Activated CD4-positive, alpha-beta T cell treated with anti-CD3 and anti-CD28 coated beads for 1 hour (primary cell): ENCODE results near the gene SPATA1.

Source experiments
- DNase-seq: peaks from one replicate; pipeline ENCODE4 v3.0.0-alpha.2; 2020

SPATA1 gene

GRCh38 chr1:84597011-84597410 is 90.8 kb downstream of the SPATA1 start:
- DNase-seq: no peak

GRCh38 chr1:84598418-84598817 is 92.2 kb downstream of the SPATA1 start:
- DNase-seq: no peak

DNA sequence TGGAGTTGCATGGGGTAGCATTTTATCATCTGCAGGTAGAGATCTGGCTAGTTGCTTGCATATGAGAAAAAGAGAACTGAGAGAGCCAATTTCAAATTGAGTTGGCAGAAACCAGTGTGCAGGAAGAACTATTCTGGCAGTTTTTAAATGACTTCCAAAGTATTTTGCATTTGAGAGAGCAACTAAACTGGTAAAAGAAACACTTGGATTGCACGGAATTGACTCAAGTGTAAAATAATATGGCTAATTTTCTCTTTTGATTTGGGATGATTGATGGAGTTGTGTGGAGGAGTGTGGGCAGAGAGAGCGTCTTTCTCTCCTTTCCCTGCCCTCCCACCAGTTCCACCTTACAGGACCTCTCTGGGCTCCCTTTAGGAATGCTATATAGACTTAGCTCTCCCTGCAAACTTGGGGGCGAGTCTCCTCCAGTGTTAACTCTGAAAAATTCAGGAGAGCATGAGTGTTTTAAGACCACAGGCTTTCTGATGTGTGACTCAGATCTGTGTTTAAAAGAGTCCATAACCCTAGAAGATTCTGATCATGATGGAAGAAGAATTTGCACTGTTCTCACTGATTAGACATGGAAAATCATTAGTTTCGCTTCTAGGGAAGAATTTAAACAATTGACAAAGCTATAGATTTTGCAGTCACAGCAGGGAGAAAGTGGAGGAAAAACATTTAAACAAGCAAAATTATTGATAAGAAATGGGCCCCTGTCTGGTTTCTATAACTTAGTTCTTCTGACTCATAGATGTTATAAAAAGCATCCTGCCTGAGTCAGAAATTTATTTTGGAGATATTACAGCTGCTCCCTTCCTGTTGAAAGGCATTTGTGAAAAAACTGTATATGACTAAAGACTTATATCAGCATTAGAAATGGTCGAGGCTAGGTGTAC is 92.9 kb downstream of the SPATA1 start:
- no peak for DNase-seq

DNA sequence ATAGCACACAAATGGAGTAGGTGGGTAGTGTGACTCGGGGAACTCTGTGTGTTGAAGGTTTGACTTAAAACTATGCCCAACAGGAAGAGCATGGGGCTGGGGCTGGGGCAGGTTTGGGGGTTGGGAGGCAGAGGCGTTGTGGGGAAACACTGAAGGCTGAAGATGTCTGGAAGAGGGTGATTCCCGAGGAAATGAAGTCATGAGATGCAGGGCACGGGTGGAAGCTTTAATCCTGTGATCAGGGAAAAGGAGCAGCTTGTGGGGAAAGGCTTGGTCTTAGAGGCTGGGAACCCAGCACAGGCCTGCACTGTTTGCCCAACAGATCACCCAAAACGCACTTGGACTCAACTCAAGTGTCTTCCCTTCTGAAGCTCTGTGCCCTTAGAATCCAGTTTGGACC is 94.6 kb downstream of the SPATA1 start:
- no peak for DNase-seq

- DNase-seq: no peak
Observed at GRCh38 chr1:84603223-84603622, 97.0 kb downstream of the SPATA1 start.

DNA sequence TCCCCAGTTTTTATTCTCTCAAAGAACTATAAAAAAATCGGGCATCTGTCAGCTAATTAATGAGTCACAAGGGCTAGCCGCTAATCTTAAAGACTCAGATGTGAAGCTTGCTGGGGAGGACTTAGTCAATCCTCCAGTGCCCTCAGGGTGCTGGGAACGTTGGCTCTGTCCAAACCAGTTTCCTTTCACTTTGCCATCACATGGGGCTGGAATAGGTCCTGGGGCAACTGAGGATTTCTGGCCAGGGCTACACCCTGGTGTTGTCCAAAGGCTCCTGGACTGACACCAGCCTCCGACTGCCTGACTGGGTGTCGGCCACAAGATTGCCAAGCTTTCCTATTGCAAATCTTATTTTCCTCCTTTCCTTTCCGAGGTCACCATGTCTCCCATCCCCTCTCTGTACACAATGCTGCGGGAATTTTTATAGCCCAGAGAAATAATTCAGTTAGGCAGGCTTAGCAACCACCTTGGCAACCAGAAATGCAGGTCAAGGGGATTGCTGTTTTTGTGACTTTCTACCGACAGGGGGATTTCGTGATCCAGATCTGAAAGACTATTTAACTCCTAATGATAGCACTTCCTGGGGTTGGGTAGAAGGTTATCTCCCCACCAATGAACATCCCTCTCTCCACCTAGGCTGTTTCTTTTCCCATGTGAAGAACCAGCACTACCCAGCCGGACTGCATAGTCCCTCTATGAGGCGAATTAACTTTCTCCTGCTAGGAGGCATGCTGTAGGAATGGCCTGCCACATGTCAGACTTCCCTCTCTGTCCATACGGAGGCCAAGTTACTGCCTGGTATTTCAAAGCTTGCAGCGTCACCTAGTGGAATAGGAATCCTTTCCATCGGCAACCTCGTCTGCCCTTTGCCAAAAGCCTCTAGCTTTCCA is 98.0 kb downstream of the SPATA1 start:
- DNase-seq: no peak

DNA sequence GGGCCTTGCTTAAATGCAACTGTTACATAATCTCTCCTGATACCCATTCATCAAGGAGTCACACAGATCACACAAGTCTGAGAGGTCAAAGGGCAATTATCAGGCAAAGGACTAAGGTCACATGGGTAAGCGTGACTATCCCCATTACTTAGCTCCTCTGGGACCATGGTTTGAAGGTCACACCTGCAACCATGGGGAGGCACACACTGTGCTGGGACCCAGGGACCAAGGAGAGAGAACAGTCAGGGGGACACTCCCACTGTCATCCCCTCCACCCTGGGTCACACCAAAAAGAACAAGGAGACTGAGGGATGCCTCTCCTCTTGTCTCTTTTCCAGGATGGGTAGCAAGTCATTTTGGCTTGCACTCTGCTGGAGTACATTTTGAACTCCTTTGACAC is 99.0 kb downstream of the SPATA1 start:
- no peak for DNase-seq

DNA sequence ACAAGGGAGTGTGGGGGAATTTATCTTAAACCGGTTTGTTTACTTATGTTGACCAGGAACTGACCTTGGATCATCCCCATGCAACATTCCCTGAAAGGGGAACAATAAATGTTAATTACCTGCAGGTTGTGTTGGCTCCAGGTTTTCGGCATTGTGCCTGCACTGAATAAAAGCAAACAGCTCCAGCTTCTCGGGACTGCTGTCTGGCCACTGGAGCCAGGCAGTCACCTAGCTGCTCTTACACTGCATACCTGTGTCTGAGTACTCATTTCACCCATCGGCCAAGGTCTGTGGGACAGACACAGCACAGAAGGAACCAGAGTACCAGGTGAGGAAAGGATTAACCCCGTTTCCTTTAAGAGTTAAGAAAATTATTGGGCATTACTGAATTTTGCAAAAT is 100.8 kb downstream of the SPATA1 start:
- no peak for DNase-seq

DNA sequence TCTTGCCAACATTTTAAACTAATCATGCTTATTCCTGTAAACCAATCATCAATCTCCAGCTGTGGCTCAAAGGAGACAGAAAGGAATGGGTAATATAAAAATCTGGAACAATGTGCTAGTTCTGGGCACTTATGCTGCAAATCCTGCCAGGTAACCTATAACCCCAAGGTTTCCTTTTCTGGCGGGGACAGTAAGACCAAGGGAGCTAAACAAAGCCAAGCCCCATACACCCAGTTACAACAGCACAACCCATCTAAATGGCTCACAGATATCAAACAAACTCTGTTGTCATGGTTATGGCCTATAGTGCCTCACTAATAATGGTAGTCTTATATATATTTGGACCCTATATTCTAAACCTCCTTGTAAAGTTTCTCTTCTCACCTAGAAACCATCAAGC is 104.9 kb downstream of the SPATA1 start:
- no peak for DNase-seq

DNA sequence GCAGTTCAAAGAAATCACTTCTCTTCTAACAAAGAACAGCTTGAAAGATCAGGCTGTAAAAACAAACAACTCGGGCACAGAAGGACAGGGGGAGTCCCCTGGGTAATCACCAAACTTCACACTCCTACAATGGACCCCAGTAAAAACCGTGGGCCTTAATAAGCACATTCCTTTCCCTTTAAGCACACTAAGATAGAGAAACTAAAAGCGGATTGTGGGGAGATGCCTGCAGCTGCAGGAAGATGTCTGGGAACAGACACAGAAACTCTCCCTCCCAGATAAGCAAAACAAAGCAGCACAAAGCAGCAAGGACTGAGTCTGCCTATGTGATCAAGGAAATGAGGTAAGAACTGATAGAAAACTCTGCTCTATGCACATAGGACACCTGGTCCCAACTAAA is 105.6 kb downstream of the SPATA1 start:
- no peak for DNase-seq

DNA sequence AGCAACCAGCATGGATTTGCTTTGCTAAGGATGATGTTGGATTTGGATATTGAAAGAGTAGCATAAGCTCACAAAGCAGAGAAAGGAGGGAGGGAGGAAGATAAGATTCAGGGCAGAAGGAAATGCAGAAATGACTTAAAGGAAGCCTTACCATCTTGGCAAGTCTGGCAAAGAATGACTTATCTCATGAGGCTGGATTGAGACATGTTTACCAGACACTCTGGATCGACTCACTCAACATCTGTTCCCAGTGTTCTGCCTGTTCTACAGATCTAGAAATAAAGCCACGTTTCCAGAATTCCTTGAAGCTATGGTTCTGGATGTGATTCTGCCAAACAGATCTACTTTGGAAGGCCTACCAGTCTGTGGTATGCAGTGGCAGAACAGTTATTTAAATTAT is 106.8 kb downstream of the SPATA1 start:
- DNase-seq: no peak

DNA sequence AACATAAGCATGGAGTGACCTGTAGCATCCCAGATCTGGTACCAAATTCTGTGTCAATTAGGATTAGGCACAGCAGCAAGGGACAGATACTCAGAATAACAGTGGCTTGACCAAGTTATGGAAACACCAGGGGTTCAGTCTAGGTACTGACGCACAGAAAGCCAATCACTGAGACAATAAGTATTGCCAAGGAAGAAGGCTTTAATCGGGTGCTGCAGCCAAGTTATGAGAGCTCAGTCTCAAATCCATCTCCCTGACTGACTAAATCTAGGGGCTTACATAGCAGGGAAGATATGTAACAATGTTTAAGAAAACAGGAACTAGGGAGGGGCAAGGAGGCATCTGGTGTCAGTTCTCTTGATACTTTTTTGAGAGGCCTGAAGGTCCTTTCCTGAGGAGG is 107.7 kb downstream of the SPATA1 start:
- DNase-seq: no peak

DNA sequence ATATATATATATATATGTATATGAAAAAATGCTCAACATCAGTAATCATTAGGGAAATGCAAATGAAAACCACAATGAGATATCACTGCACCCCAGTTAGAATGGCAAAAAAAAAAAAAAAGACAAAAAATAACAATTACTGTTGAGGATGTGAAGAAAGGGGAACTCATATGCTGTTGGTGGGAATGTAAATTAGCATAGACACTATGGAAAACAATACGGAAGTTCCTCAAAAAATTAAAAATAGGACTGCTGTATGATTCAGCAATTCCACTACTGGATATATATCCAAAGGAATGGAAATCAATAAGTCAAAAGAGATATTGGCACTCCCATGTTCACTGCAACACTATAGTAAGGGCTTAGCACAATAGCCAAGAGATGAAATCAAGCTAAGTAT is 109.6 kb downstream of the SPATA1 start:
- no peak for DNase-seq
